ENCODE results near the gene GRID1.
"Not testable (repeated sequence)": the region's sequence is repeated elsewhere in the genome, so short reads cannot be mapped to it uniquely, and the experiment has no call there.

GRID1 gene

DNA sequence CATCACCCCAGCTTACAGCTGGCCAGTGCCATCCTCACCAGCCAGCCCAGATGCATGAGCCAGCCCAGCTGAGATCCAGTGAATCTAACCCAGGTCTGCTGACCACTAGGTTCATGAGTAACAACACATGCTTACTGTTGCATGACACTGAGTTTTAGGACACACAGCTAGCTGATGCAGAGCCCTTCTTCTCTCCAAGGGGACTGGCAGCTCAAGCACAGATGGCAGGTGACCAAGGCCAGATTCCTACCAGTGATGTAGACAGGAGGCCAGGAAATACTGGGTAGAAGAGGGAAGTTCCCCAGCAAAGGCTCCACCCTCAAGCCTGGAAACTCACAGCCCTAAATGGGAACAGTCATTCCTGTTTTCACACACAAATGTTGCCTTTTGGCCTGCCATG is 236.6 kb downstream of the GRID1 start:
- no peak for DNase-seq

DNA sequence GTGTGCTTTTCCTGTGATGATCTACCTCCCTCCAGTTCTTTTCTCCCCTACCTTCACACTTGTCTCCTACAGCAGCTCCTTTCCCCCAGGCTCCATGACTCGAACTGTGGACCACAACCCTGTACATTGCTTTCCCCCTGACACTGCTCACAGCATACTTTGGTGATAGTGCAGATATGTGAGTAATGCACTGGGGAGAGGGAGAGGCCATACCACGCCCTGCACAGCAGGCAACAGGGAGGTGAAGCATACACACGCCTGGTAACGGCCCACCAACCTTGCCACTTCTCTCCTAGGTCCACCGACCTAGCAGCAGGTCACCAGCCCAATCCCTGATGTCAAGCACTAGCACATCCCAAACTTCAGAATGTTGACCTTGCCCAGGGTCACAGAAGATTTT is 238.2 kb downstream of the GRID1 start:
- DNase-seq = no peak

DNA sequence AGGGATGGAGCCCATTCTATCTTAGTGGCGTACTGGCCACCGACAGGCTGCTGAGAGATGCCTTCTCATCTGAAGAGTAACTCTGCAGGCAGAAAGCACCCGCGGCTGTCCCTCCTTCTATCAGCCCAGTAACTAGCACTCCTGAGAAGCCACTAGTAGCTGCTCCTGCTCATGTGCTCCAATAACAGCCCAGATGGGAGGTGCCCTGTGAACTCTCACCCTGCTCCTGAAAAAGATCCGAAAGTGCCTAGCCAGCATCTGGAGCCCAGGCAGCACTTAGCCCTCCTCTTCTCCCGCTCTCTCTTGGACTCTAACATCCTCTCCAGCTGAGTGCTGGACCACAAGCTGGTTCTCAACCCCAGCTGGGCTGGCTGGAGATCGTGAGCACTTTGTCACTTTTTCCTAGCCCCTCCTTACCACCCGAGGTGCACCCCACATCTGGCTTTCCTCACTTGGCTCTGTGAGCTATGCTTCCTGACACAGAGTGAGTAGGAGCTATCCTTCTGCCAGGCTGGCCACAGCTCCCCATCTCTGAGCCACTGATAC is 239.2 kb downstream of the GRID1 start:
- DNase-seq = no peak

DNA sequence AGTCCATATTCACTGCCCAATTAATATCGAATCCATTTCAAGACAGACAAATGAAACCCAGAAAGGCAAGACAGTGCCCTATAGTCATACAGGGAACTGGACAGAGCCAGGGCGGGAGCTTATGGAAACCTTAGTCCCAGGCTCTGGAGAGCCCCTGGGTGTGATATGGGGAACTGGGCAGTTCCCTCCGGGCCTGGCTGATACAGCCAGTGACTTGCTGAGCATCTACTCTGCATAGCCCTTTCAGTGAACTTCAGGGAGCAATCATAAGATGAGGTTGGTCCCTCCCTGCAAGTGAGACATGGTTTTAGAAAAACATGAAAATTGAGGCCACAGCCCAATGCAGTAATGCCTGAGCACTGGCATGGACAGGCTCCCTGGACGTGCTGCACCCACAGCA is 241.9 kb downstream of the GRID1 start:
- DNase-seq = no peak

DNA sequence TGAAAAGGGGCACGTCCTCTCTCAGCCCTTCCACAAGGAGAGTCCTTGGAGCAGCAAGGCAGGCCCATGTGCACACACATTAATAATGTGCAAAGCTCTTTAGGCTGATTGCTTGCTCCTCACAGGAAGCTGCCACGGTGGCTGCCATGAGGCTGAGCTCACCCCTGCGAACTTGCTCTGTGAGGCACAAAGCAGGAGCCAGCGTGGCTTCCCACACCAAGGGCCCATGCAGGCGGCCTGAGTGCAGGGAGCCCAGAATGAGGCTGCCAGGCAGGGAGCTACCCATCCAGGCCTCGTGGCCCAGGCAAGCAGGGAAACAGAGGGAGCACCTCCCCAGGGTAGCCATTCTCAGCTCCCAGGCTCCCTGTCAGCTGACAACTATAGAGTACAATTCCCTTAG is 242.9 kb downstream of the GRID1 start:
- DNase-seq = no peak

DNA sequence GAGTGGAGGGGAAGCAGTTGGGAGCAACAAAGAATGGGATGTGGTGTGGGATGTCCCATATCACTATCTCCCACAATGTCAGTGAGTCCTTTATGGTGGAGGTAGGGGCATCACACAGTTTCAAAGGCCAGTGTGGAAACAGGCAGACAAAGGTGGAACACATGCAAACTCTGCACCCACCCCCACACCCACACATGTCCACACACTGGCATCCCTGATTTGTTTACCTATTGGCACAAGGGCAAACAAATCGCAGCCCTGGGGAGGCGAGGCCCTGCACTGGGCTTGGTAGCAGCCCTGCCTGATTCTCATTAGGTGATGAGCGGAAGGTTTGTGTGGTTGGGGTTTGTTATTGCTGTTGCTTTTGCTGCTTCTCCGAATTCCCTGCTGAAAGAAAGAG is 243.3 kb downstream of the GRID1 start:
- no peak for DNase-seq

DNA sequence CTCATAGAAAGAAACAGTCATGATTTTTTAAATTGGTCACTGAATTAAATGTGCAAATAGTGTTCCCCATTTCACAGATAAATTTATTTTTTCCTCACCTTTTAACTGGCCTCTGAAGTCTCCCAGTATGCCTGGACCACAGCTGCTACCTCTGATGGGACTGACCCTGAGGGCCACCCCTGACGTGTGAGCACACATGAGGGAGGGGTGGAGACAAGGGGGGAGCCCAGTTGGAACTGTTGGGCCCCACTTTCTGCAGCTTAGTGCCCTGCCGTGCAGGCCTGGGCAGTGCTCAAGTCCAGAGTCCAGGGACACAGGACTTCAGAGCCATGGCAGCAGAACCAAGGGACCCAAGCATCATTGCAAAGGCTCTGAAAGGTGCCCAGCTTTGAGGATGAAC is 243.9 kb downstream of the GRID1 start:
- DNase-seq = no peak

DNA sequence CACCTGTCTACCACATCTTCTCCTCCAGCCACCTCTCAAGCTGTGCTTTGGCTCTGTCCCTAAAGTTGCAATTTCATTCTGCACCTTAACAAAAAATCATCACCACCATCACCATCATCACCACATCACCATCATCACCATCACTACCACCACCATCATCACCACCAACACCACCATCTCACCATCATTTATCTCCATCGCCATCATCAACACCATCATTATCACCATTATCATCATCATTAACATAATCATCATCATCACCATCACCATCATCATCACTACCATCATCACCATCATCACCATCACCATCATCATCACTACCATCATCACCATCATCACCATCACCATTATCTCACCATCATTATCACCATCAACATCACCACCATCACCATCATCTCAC is 245.4 kb downstream of the GRID1 start:
- DNase-seq = no peak

DNA sequence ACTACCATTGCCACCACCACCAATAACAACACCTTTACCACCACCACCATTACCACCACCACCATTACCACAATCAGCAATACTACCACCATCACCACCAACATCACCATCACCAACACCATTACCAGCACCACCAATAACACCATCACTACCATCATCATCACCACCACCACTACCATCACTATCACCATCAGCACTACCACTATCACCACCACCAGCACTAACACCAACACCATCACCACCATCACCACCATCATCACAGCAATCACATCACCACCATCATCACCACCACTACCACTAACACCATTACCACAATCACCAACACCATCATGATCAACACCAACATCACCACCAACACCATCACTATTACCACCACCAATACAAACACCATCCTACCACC is 249.5 kb downstream of the GRID1 start:
- DNase-seq = no peak

DNA sequence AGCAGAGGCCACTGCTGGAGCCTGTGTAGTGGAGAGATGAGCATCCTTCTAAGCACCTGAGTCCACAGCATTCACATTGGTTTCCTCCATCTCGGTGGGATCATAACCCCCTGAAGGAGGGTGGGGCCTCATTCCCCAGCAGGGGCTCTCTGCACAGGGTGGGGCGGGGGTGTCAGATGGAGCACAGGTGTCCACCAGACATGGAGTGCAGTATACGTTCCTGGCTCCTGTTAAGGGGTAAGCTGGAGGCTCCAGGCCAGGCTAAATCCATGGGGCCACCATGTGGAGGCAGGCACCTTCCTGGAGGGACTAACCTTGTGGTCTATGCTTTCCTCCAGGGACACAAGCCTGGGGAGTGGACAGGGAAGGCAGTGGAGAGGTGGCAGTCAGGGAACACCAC is 252.6 kb downstream of the GRID1 start:
- no peak for DNase-seq

DNA sequence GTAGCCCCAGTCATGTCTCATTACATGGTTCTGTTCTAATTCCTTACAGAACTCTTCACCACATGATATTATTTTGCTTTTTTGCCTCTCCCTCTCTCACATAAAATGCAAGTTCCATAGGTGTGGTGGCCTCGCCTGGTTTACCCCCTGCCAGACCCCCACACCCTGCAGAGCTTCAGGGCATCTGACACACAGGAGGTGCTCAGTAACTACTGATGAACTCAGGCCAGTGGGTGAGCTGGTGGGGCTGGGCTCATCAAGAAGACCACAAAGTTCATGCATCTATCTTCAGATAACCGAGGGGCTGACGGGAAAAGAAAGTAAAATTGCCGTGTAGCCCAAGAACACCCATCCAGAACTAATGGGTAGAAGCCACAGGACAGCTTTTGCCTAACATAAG is 253.1 kb downstream of the GRID1 start:
- DNase-seq = no peak

DNA sequence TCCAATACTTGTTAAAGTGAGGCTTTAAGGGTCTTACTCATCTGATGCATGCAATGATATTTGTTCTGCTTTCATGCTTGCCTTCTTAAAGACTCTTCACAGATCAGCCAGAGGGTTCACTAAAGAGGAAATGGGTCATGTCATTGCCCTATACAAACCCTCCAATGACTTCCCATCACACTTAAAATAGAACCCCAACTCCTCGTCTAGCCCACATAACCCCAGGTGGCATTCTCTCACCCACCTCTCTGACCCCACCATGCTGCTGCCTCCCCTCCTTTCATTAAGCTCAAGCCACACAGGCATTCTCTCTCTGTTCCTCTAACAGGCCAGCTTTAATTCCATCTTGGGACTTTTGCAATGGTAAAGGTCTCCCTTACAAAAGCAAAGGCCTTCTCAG is 253.6 kb downstream of the GRID1 start:
- DNase-seq = no peak

DNA sequence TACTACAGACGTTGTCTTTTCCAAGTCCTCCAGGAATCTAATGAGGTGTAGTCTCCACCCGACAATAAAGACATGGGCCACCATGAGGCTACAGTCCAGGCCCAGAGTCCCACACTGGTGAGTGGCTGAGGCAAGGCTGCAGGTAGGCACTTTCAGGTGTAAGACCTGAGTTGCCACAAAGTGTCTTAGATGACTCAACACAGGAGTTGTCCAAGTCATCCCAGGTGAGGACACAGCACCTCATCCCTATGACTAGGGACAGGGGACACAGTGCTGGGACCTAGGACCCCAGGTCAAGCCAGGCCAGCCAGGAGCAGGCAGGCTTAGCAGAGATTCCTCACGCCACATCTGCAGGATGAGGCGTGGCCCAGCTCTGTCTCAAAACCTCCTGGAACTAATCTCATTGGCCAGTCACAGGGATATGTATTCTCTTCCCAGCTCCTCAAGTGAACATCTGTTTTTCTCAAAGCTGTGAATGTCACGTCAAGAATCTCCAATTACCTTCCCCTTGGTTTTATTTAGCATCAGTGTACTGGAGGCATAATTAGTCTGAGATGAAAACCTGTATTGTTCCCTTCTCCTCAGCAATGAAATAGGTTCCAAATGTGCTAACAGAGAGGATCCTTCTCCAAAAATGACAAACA is 254.6 kb downstream of the GRID1 start:
- no peak for DNase-seq

DNA sequence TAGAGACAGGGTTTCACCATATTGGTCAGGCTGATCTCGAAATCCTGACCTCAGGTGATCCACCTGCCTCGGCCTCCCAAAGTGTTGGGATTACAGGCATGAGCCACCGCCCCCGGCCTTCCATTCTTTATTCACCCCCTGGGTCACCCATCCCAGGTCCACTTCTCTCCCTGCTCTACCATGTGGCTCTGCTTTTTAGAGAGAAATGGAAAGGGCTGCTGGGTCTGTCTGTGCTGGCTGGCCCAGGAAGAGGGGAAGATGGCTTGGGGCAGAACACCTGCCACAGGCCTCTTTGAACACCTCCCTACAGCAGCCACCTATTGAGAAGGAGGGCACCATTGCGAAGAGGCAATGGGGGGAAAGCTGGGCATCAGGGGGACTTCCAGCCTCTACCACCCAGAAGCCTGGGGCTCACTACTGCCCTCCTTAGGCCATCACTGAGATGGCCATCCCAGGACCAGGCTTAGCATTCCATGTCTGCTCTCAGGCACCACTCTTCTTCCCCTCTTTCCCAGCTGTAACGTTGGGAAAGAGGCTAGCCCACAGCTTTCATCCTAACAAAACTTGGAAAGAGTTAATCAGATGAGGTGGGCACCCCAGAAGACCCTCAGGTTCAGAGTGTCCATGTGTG is 256.3 kb downstream of the GRID1 start:
- no peak for DNase-seq

DNA sequence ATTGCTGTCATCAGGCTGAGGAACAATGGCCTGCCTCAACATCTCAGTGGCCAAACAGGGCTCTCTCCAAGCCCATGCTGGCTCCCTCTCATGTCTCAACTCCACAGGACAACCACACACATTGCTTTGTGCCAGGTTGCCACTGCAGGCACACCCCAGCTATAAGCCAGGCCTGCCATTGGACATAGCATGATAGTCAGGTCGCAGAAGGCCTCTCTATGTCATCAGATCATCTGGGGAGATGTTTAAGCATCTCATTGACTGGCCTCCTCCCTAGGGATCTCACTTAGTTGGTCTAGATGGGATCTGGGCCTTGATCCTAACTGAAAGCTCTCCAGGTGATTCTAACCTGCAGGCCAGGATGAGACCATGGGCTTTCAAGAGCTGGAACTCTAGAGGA is 257.2 kb downstream of the GRID1 start:
- no peak for DNase-seq

DNA sequence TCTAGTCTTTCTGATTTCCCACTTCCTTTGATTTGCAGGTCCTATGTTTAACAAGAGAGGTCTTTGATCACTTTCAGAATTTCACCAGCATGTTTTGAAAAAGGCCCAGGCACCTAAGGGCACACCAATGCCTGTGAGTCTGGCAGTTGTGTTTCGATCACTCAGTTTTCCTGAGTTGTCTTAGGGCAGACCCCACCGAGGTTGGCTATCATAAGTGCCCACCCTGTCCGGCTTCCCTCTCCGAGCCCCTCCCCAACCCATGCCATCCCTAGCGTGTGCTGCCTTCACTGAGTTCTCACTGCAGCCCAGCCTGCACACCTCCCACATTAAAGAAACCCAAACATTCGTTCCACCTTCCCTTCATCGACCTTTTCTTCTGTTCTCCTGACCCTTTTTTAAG is 257.9 kb downstream of the GRID1 start:
- no peak for DNase-seq

DNA sequence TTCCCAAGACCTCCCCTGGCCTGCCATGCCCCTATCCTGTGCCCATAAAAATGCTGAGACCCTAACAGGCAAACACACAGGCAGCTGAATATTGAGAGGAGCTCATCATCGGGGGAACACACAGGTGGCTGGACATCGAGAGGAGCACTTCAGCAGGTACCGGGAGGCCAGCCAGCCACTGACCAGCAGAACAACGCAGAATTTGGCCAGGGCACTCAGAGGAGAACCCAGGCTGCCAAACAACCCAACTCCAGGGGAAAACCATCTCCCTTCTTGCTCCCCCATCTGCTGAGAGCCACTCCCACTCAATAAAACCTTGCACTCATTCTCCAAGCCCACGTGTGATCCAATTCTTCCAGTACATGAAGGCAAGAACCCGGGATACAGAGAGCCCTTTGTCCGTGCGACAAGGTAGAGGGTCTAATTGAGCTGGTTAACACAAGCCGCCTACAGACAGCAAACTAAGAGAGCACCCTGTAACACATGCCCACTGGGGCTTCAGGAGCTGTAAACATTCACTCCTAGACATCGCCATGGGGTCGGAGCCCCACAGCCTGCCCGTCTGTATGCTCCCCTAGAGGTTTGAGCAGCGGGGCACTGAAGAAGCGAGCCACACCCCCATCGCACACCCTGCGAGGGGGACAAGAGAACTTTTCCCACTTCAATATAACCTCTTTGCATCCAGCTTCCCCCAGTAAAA is 258.8 kb downstream of the GRID1 start:
- DNase-seq = not testable (repeated sequence)

DNA sequence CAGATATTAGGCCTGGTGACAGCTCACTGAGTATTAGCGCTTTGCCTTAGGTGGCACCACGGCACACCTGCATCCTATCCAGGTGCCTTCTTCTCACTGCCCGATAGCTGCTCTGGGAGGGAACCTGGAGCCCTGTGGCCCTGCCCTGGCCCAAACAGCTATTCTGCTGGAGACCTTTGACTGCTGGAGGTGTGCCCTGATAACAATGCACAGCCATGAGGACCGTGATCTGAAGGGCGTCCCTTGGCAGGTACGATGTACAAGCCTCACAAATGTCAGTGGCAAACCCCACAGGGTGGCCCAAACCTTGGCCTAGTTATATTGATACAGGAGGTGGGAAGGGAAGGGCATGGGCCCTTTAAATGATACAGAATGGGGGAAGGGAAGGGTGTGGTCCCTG is 259.5 kb downstream of the GRID1 start:
- DNase-seq = no peak

DNA sequence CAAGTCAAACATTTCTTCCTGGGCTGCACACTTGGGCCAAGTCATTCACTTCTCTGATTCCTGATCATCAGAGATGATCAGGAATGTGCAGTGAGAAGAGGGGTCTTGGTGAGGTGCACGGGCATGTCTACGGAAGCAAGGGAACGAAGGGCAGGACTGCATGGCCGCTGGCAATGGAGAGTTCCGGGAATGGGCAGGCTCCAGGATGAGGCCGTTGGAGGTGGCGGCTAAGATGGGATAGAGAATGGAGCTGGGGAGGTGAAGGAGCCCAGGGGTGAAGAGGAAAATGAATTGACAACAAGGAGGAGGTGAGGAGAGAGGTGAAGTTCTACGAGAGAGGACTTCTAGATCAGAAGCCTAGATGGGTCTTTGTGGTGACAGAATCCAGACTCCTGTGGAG is 260.0 kb downstream of the GRID1 start:
- DNase-seq = no peak

DNA sequence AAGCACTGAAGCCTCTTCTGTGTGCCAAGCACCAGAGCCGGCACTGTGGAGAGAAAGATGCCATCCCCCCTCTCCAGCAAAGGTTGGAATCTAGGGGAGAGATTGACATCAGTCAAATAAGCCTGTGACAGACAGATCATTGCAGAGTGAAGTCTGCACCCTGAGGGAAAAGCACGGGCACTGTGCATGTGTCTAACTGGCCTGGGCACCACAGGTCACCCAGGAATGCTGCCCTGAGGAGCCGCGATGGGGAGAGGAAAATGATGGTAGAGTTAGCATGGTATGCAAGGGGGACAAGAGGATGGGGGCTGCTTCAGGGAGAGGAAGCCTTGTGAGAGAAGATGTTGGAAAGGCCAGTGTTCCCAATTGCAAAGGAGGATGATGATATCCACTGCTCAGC is 261.0 kb downstream of the GRID1 start:
- DNase-seq = no peak

DNA sequence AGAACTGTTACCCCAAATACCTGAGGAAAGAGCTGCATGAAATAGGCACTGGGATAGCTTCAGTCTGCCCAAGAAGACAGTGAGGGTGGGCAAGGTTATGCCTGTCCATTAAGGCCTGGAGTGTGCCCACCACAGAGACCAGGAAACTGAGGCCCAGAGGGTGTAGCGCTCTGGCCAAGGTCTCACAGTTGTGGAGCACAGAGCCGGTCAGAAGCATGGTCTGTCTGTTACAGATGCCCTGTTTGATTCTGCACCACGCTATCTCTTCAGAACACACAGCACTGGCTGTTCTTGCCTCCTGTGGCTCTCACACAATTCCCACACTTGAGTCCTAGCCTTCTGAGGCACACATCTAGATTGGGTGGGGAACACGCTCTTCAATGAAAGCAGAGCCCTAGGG is 261.4 kb downstream of the GRID1 start:
- no peak for DNase-seq

DNA sequence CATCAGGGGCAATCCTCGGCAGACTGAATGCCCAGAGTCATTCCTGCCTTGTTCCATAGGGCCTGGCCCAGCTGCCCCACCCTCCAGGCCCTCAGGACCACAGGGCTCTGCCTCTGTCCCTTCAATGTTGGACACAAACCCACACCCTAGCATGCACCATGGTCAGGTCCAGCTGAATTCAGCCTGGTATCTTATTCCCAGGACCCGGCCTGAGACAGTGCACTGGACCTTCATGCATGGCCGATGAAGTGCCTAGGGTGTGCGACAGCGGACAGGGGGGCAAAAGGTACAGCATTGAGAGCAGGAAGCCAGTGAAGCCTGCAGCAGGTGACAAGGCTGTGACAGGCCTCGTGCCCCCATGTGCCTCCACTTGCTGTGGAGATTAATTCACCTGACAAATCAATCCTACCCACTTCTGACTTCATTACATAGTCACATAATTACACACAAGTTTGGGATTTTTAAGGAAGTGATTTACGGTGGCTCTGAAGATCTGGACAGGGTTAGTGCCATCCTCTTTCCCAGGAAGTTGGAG is 261.9 kb downstream of the GRID1 start:
- DNase-seq = no peak

DNA sequence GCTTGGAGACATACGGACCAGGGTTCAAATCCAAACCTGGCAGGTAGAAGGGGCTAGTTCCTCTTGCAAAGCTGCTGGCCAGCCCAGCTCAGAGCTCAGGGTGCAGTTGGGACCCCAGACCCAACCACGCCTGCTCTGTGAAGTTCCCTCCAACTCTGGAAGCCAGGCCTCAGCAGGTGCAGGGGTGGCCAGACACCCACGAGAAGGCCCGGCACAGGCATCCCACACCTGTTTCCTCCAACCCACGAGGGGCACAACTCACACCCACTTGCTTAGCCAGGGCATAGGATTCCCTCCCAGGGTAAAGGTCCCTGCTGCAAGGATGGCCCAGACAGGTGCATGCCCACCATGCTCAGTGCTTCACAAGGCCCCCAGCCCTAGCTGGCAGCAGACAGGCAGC is 262.4 kb downstream of the GRID1 start:
- no peak for DNase-seq

Measured in stimulated activated CD4-positive, alpha-beta T cell treated with anti-CD3 and anti-CD28 coated beads, Interleukin-15, amount 100 ng/mL, for 24 hours (primary cell).